Testis (tissue), 2 donors: ENCODE measurements around the gene CDH5.

Experiments used
- CTCF ChIP-seq, 3 experiments: fragments of 450-650 bp in 2 of 3; fragments of 200-600 bp in 1 of 3; sonication (generic) in 1 of 3; IDR thresholded peaks; one replicate each; pipeline ENCODE4 v1.5.1; 2016 to 2019; ENCODE audit warnings: antibody characterized with exemption in 3 of 3, mild to moderate bottlenecking in 2 of 3, moderate library complexity in 1 of 3
- POLR2A ChIP-seq: fragments of 450-650 bp; IDR thresholded peaks from one replicate; pipeline ENCODE4 v1.6.1; 2017; ENCODE audit warnings: antibody characterized with exemption, mild to moderate bottlenecking, moderate library complexity

DNA sequence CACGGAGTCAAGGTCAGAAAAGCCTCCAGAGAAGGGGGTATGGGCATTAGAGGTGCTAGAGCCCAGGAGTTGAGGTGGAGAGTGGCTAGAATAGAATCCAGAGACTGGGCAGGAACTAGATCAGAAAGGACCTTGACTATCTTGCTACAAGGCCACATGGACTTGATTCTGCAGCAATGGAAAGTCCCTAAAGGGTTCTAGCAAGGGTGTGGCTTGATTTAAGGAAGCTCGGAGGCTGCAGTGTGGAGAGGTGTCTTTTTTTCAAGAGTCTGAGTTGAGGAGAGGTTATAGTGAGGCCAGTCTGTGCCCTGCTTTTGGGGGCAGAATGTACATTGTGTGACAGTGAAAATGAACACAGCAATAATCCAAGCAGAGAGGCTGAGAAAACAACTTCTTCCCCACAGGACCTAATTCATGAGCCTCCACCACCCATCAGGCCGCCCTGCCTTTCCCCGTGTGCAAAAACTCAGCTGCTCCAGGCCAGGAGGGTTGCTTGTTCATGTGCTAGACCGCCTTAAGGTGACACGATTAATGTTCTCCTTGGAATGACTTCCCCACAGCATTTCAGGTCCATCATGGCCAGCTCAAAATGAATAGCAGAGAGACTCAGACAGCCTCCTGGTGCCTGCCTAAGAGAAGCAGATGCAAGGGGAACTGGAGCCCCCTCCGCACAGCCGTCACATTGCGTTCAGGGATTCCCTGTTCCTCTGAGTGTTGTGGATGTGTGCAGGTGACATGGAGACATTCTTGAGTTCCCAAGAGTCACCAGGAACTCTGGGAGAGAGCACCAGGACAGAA, 51.9 kb downstream of the CDH5 start:
- TF ChIP-seq CTCF (IDR thresholded peaks at IDR 0.05) (no peak), POLR2A (no peak)
